WERI-Rb-1 (cell line): ENCODE measurements around the gene ASL.
A peak's percentile ranks its signal among the peaks of the same experiment; 100 is the strongest.

ENCODE experiments used
- DNase-seq: peaks from one replicate; pipeline ENCODE4 v3.0.0-alpha.2; 2020
- H3K27ac ChIP-seq: fragments of 250-450 bp; sonication (Bioruptor Pico); 2 replicates; pipeline ENCODE4 v1.5.1; 2020; ENCODE audit warnings: mild to moderate bottlenecking, moderate library complexity
- H3K27me3 ChIP-seq: fragments of 250-450 bp; sonication (Bioruptor Pico); 2 replicates; pipeline ENCODE4 v1.5.1; 2021; ENCODE audit warnings: mild to moderate bottlenecking, low read depth, moderate library complexity; ENCODE audit not compliant: insufficient read depth, severe bottlenecking
- H3K36me3 ChIP-seq: fragments of 250-450 bp; sonication (Bioruptor Pico); 2 replicates; pipeline ENCODE4 v1.5.1; 2020; ENCODE audit warnings: mild to moderate bottlenecking, moderate library complexity
- H3K4me3 ChIP-seq: 2 replicates; pipeline ENCODE4 v1.5.1; 2011; ENCODE audit warnings: low read depth, mild to moderate bottlenecking, control low read depth, low read length
- H3K9me3 ChIP-seq: fragments of 250-450 bp; sonication (Bioruptor Pico); 2 replicates; pipeline ENCODE4 v1.5.1; 2021; ENCODE audit warnings: mild to moderate bottlenecking, moderate library complexity; ENCODE audit not compliant: severe bottlenecking
- TF ChIP-seq, protein P1 (sequence below): IDR thresholded peaks from 2 replicates; pipeline ENCODE4 v1.5.1; 2011; ENCODE audit warnings: low read depth, mild to moderate bottlenecking, control low read depth, inconsistent platforms, low read length

The ASL gene

DNA sequence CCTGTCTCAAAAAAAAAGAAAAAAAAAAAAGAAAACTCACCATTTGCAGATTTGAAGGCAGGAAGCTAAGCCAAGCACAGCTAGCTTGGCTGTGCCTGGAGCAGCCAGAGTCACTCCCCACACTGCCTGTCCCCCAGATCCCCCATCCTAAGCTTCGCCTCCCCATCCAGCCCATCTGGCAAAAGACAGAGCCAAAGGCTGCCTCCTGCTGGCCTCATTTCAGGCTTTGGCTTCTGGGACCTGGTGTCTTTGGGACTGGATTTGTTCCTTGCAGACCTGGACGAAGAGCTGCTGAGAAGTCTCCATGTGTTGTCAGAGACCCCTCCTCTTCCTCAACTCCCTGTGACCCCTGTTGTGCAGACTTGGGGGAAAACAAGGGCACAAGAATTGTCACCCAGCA, 8.1 kb downstream of the ASL start:
- no peak for DNase-seq

DNA sequence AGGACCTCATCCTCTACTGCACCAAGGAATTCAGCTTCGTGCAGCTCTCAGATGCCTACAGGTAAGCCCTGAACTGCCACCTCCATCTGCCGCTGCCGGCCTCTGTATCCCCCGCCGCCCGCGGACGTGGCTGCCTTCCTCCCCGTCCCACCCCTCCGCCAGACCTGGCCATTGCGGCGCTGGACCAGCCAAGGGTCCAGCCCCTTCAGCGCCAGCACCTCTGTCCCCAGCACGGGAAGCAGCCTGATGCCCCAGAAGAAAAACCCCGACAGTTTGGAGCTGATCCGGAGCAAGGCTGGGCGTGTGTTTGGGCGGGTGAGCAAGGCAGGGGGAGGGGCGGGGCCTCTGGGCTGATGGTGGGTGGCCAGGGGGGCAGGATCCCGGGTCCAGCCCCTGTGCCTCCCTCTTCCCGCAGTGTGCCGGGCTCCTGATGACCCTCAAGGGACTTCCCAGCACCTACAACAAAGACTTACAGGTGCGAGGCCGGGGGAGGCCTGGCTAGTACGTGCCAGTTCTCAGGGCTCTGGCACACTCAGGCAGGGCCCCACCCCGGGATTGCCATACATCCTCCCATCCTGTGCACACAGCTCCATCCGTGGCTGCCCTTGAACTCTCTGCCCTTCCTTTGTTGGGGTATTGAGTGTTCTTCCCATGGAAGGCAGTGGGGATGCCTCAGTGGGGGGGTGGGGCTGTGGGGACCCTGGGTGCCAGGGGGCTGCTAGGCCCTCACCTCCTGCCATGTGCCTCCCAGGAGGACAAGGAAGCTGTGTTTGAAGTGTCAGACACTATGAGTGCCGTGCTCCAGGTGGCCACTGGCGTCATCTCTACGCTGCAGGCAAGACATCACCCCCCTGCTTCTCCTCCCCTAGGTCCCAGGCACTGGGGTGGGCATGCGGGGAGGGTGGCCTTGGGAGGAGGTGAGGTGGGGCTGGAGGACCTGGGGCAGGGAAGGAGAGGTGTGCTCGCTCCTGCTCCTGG, 13.5 kb downstream of the ASL start:
- H3K36me3 ChIP-seq = no peaks in the 10 kb centered on the region; the same call in 1 of the 2 replicates
- DNase-seq = no peak

More for the DNA sequence above, 8.1 kb downstream of the ASL start:
- Histone ChIP-seq H3K4me3 (no peak overlapping the region), H3K36me3 (peaks cover 5% of the 10 kb centered on the region), H3K27me3 (no peaks in the 10 kb centered on the region), H3K9me3 (no peaks in the 10 kb centered on the region), H3K27ac (no peak overlapping the region)
- TF ChIP-seq, protein P1, sequence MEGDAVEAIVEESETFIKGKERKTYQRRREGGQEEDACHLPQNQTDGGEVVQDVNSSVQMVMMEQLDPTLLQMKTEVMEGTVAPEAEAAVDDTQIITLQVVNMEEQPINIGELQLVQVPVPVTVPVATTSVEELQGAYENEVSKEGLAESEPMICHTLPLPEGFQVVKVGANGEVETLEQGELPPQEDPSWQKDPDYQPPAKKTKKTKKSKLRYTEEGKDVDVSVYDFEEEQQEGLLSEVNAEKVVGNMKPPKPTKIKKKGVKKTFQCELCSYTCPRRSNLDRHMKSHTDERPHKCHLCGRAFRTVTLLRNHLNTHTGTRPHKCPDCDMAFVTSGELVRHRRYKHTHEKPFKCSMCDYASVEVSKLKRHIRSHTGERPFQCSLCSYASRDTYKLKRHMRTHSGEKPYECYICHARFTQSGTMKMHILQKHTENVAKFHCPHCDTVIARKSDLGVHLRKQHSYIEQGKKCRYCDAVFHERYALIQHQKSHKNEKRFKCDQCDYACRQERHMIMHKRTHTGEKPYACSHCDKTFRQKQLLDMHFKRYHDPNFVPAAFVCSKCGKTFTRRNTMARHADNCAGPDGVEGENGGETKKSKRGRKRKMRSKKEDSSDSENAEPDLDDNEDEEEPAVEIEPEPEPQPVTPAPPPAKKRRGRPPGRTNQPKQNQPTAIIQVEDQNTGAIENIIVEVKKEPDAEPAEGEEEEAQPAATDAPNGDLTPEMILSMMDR = peak; percentile 43

DNA sequence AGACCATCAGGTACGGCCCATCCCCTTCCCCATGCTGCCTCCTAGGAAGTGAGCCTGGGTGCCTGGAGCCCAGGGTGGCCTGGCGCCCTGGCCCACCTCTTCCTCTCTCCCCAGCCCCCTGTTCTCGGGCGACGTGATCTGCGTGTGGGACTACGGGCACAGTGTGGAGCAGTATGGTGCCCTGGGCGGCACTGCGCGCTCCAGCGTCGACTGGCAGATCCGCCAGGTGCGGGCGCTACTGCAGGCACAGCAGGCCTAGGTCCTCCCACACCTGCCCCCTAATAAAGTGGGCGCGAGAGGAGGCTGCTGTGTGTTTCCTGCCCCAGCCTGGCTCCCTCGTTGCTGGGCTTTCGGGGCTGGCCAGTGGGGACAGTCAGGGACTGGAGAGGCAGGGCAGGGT, 17.0 kb downstream of the ASL start:
- DNase-seq = no peak
- Histone ChIP-seq H3K27ac (no peak overlapping the region), H3K4me3 (no peak overlapping the region), H3K9me3 (no peaks in the 10 kb centered on the region), H3K27me3 (no peaks in the 10 kb centered on the region), H3K36me3 (no peaks in the 10 kb centered on the region)
- TF ChIP-seq, protein P1 = no peak

More for the DNA sequence above, 13.5 kb downstream of the ASL start:
- TF ChIP-seq, protein P1 = no peak
- H3K9me3 ChIP-seq = no peaks in the 10 kb centered on the region
- no peak overlapping the region for H3K27ac ChIP-seq
- no peak overlapping the region for H3K4me3 ChIP-seq
- no peaks in the 10 kb centered on the region for H3K27me3 ChIP-seq

DNA sequence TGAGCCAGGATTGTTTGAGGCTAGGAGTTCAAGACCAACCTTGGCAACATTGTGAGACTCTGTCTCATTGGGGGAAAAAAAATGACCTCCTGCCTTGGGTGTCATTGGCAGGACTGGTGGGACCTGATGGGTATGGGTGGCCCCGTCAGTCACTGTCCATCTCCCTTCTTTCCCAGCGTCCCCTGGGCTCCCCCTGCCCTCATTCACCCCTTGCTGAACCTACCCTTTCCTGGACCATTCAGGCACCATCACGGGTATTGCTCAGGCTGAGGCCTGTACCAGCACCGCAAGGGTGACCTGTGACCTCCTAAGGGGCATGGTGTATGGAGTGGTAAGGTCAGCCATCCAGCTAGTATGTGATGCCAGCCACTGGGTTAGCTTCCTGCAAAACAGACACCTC, 19.4 kb downstream of the ASL start:
- H3K9me3 ChIP-seq = no peaks in the 10 kb centered on the region
- DNase-seq = no peak
- TF ChIP-seq, protein P1 = no peak

DNA sequence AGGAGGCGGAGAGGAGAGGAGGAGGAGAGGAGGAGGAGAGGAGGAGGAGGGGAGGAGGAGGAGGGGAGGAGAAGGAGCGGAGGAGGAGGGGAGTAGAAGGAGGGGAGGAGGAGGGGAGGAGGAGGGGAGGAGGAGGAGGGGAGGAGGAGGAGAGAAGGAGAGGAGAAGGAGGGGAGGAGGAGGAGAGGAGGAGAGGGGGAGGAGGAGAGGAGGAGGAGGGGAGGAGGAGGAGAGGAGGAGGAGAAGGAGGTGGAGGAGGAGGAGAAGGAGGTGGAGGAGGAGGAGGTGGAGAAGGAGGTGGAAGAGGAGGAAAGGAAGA, 23.6 kb downstream of the ASL start:
- TF ChIP-seq, protein P1 = no peak

More for the DNA sequence above, 19.4 kb downstream of the ASL start:
- Histone ChIP-seq H3K36me3 (no peaks in the 10 kb centered on the region), H3K27ac (no peak overlapping the region), H3K4me3 (no peak overlapping the region), H3K27me3 (no peaks in the 10 kb centered on the region)

More for the DNA sequence above, 23.6 kb downstream of the ASL start:
- H3K27me3 ChIP-seq = no peaks in the 10 kb centered on the region
- H3K4me3 ChIP-seq = no peak overlapping the region
- no peaks in the 10 kb centered on the region for H3K9me3 ChIP-seq
- H3K36me3 ChIP-seq = no peaks in the 10 kb centered on the region
- no peak for DNase-seq
- no peak overlapping the region for H3K27ac ChIP-seq
